GM12864 (cell line): ENCODE measurements around the gene ACTA2.

ENCODE experiments used
- DNase-seq: peaks from one replicate; pipeline ENCODE4 v3.0.0-alpha.2; 2011; ENCODE audit warnings: low read depth
- H3K4me3 ChIP-seq: 2 replicates; pipeline ENCODE4 v1.5.1; 2011; ENCODE audit warnings: mild to moderate bottlenecking, low read depth, low read length, control low read depth
- TF ChIP-seq, protein P1 (sequence below): IDR thresholded peaks from 2 replicates; pipeline ENCODE4 v1.5.1; 2011; ENCODE audit warnings: low read depth, mild to moderate bottlenecking, moderate library complexity, low read length, control low read depth, inconsistent platforms; ENCODE audit errors: missing control alignments

ACTA2 gene

DNA sequence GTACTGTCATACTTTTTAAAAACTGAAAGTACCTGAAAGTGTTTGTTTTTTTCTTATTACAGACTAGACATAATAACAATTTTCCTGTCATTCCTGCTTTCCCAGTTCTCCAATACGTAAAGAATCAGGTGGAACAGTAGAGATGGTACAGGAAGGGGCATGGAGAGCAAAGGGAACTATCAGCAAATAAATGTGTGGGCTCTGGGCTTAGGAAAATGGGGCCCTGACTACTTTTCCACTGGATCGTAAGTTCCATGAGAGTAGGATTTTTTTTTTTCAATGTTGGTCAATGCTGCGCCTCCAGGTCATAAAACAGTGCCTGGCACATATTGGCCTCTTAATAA lies 22.8 kb upstream of the ACTA2 start:
- H3K4me3 ChIP-seq: peak overlapping the region; percentile 54; the same call in 1 of the 2 replicates
- TF ChIP-seq, protein P1, sequence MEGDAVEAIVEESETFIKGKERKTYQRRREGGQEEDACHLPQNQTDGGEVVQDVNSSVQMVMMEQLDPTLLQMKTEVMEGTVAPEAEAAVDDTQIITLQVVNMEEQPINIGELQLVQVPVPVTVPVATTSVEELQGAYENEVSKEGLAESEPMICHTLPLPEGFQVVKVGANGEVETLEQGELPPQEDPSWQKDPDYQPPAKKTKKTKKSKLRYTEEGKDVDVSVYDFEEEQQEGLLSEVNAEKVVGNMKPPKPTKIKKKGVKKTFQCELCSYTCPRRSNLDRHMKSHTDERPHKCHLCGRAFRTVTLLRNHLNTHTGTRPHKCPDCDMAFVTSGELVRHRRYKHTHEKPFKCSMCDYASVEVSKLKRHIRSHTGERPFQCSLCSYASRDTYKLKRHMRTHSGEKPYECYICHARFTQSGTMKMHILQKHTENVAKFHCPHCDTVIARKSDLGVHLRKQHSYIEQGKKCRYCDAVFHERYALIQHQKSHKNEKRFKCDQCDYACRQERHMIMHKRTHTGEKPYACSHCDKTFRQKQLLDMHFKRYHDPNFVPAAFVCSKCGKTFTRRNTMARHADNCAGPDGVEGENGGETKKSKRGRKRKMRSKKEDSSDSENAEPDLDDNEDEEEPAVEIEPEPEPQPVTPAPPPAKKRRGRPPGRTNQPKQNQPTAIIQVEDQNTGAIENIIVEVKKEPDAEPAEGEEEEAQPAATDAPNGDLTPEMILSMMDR: no peak
- no peak for DNase-seq

DNA sequence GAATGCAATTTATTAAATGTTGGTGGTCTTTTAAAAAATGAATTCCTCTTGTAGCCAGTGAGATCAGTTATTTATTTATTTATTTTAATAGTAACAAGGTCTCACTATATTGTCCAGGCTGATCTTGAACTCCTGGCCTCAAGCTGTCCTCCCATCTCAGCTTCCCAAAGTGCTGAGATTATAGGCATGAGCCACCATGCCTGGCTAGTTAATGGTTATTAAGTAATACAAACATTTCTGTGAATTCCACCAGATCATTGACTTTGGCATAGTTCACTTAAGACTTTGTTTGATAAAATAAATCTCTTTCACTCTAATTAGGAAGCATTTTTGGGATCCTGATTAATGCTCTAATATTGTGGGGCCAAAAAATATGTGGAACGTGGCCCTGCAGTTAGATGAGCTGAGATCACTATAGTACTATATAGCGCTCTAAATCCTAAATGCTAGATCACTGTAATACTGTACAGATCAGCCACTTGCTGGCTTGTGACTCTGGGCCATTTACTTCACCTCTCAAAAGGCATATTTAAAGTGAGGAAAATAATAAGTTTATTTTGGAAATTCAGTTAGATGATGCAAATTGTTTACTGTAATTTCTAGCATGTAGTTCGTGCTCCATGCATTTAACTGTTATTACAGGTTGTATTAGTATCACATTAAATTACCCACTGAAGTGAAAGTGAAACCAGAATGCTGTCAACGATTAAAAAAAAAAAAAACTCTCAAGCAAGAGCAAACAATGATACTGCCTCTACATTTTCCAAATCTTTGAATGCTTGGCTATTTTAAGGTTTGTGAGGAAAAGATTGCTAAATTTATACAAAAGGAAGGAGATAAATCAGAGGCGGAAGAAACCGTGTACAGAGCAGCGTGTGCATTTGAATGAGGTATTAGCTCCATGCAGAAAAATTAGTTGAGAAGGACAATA lies 22.1 kb upstream of the ACTA2 start:
- peak overlapping the region; percentile 54 for H3K4me3 ChIP-seq
- TF ChIP-seq, protein P1: no peak
- DNase-seq: no peak

DNA sequence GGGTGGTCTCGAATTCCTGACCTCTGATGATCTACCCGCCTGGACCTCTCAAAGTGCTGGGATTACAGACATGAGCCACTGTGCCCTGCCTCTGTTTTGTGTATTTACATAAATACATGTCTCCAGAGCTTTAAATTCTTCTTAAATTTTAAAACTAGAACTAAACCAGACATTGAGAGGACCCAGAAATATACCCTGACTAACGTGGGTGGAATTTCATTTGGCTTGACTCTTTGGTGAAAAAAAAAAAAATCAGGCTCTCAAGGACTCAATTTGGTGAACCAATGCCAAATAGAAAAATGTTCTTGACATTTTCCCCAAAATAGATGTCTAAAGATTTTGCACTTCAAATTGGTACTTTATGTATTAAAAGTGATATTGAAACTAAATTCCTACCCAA lies 21.4 kb upstream of the ACTA2 start:
- TF ChIP-seq, protein P1: no peak
- DNase-seq: no peak
- no peak overlapping the region for H3K4me3 ChIP-seq

DNA sequence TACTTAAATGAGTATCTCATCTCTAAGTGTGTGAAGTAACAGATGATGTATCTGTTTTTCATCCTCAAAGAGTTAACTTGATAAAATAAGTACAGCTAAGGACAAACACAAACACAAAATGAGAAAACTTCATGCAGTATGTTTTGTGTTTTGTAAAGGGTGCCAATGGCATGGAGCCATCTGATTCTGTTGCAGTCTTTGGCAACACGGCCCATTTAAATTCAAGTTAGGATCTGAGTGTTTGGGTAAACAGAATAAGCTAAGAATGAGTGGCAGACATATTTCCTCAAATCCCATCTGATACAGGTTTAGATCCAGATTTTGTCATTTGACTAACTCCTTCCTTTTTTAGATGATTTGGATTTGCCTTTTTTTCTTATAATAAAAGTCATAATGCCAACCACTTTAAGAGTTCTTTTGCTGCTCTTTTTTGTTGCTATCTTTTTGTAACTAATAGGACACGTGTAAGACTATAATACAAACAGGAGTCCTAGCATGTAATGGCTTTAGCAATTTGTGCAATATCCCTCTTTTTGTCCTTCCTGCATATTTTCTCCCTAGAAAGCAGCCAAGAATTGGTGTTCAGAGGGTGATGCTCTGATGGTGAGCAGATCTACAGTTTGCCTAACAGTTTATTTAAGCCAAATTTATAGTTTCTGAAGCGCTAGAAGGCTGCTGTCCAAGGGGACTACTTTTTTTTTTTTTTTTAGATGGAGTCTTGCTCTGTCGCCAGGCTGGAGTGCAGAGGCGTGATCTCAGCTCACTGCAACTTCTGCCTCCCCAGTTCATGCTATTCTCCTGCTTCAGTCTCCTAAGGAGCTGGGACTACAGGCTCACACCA lies 18.9 kb upstream of the ACTA2 start:
- TF ChIP-seq, protein P1: no peak
- no peak overlapping the region for H3K4me3 ChIP-seq
- no peak for DNase-seq

DNA sequence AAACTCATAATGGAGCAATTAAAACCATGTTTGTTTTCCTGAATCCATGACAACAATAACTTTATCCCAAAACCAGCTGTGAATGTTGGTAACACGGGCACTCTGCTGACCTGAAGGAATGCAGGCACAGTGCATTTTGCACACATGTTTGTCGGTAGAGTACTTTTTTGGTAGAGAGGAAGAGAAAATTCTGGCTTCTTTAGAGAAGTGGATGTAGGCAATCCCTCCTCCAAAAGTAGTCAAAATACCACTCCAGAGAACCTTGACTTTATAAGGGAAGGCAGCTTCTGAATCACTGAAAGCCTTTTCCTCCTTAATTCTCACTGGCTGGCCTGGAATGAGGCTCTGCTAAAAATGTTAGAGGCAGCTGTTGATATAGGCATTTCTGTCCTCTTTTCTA lies 15.8 kb upstream of the ACTA2 start:
- DNase-seq: no peak
- TF ChIP-seq, protein P1: no peak
- H3K4me3 ChIP-seq: no peak overlapping the region

DNA sequence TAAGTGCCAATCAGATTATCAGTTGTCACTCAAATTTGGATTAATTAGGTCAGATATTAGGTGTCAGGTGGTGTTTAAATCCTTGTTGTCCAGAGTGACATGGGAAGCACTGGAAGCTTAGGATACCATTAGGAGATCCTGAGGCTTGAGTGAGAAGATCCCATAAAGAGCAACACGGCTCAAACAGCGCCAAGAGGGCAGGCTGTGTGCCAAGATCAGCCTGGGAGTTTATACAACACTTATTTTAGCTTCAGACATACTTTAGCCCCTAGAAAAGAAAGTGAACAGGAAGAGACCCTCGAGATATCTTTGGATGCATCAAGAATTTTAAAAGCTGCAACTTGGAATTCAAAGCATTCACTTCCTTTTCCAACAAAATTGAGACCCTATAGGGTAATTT lies 14.2 kb upstream of the ACTA2 start:
- TF ChIP-seq, protein P1: no peak
- no peak for DNase-seq
- H3K4me3 ChIP-seq: no peak overlapping the region
